HepG2 (cell line): Measurements from ENCODE around the gene MOV10L1. TPM values are rescaled to one million over a fixed set of nuclear protein-coding genes. Genes with fewer than 3 reads are reported as not detected.

Source experiments
- ATAC-seq: fragments of 200-7000 bp; cut with Tn5 transposase; 3 replicates; pipeline ENCODE4 v1.9.1; 2020; ENCODE audit warnings: mild to moderate bottlenecking, moderate library complexity
- BruUV-seq: library from RNA; stranded (reverse); fragments of 400-500 nt; replicated peaks from 2 replicates; lab custom pipeline; 2021; lab: Mats Ljungman, UMichigan
- CTCF ChIA-PET: fragments of 300-600 bp; formaldehyde crosslinking; extraction: SDS; loops from one replicate; lab custom pipeline; 2021; ENCODE audit warnings: low total read pairs, inconsistent platforms, low intra/inter-chr PET ratio; lab: Yijun Ruan, JAX
- POLR2A ChIA-PET: fragments of 350-600 bp; sonication (Branson Sonifier 250); formaldehyde crosslinking; loops from one replicate; lab custom pipeline; 2020; ENCODE audit warnings: antibody characterized with exemption, inconsistent platforms; lab: Yijun Ruan, JAX
- DNase-seq: peaks from one replicate; pipeline ENCODE4 v3.0.0-alpha.2; 2015; ENCODE audit warnings: low spot score
- FAIRE-seq: peaks from 3 replicates; lab custom pipeline; 2011; peaks lifted over from hg19 to GRCh38; lab: Jason Lieb, UNC
- H2AFZ ChIP-seq: one replicate; pipeline ENCODE4 v1.6.1; 2011; ENCODE audit warnings: low read length, inconsistent platforms
- H3K27ac ChIP-seq: fragments of 300-600 bp; 3 replicates; pipeline ENCODE4 v1.8.0; 2011; ENCODE audit warnings: mixed run types, mild to moderate bottlenecking, mixed read lengths, low read length, inconsistent platforms; ENCODE audit not compliant: insufficient read depth; ENCODE audit errors: extremely low read length
- H3K27me3 ChIP-seq, 2 experiments: fragments of 200-600 bp in 1 of 2; 2 replicates in 1 of 2; 3 replicates in 1 of 2; pipeline versions ENCODE4 v1.6.0 to v1.8.0; 2011; ENCODE audit warnings: low read length in 2 of 2, mild to moderate bottlenecking in 2 of 2, moderate library complexity in 2 of 2, inconsistent platforms in 1 of 2; ENCODE audit not compliant: insufficient read depth in 2 of 2, control insufficient read depth in 1 of 2
- H3K36me3 ChIP-seq, 2 experiments: fragments of 200-600 bp in 1 of 2; replicated peaks in 1 of 2; 2 replicates in 1 of 2; 3 replicates in 1 of 2; pipeline versions ENCODE4 v1.5.1 to v1.8.0; 2011; ENCODE audit warnings: low read length in 2 of 2, inconsistent platforms in 1 of 2; ENCODE audit not compliant: insufficient read depth in 2 of 2, control insufficient read depth in 1 of 2
- H3K4me1 ChIP-seq: 2 replicates; pipeline ENCODE4 v1.5.1; 2012; ENCODE audit warnings: low read length, inconsistent platforms; ENCODE audit not compliant: insufficient read depth
- H3K4me2 ChIP-seq: 2 replicates; pipeline ENCODE4 v1.6.0; 2011; ENCODE audit warnings: low read depth, low read length, inconsistent platforms
- H3K4me3 ChIP-seq, 3 experiments: fragments of 200-600 bp in 1 of 3; sonication (generic), shearing (Covaris generic) in 1 of 3; replicated peaks in 1 of 3; 2 replicates each; pipeline ENCODE4 v1.5.1; 2011 to 2016; ENCODE audit warnings: low read length in 3 of 3, inconsistent platforms in 2 of 3, low read depth in 2 of 3, mild to moderate bottlenecking in 2 of 3, control low read depth in 1 of 3, mixed read lengths in 1 of 3; ENCODE audit not compliant: insufficient read depth in 1 of 3
- H3K79me2 ChIP-seq: one replicate; pipeline ENCODE4 v1.6.1; 2011; ENCODE audit warnings: low read length, inconsistent platforms; ENCODE audit not compliant: insufficient read depth
- H3K9ac ChIP-seq: 2 replicates; pipeline ENCODE4 v1.6.0; 2011; ENCODE audit warnings: mild to moderate bottlenecking, low read depth, low read length, inconsistent platforms; ENCODE audit not compliant: insufficient read depth
- H3K9me3 ChIP-seq: 2 replicates; pipeline ENCODE4 v1.5.1; 2012; ENCODE audit warnings: mild to moderate bottlenecking, low read length
- H4K20me1 ChIP-seq: 2 replicates; pipeline ENCODE4 v1.6.0; 2011; ENCODE audit warnings: inconsistent platforms, mild to moderate bottlenecking, low read length, moderate library complexity; ENCODE audit not compliant: insufficient read depth
- ZFYVE20 ChIP-seq: sonication (generic); formaldehyde crosslinking; IDR thresholded peaks from 2 replicates; pipeline ENCODE4 v1.8.0; 2023; ENCODE audit warnings: low read depth, mild to moderate bottlenecking, moderate library complexity, missing genetic modification reagents, borderline replicate concordance
- ZNF292 ChIP-seq: sonication (generic); formaldehyde crosslinking; IDR thresholded peaks from 2 replicates; pipeline ENCODE4 v1.8.1; 2022; ENCODE audit warnings: mild to moderate bottlenecking, low read depth, missing genetic modification reagents, borderline replicate concordance
- ZNF510 ChIP-seq: sonication (generic); formaldehyde crosslinking; IDR thresholded peaks from 2 replicates; pipeline ENCODE4 v1.4.0; 2020; ENCODE audit warnings: low read depth, mild to moderate bottlenecking, missing genetic modification reagents
- ZNF768 ChIP-seq: sonication (generic); formaldehyde crosslinking; IDR thresholded peaks from 2 replicates; pipeline ENCODE4 v1.4.0; 2020; ENCODE audit warnings: missing genetic modification reagents
- WGBS: methylation state at CpG from one replicate; pipeline ENCODE4 v1.1.6; 2017; ENCODE audit warnings: low lambda C conversion rate; 5-methylcytosine and 5-hydroxymethylcytosine counted together
- in situ Hi-C: cut with HindIII; loops from 2 replicates; pipeline ENCODE4 v1.10.0; 2017; ENCODE audit warnings: low pct_unique_long_range_greater_than_20kb; ENCODE audit not compliant: extremely low pct_ligation_motif_present
- intact Hi-C: fragments of 100-400 bp; cut with micrococcal nuclease; formaldehyde crosslinking; loops from one replicate; pipeline ENCODE4 v1.10.0; 2022; ENCODE audit not compliant: unreplicated experiment
- polyA plus RNA-seq, 8 experiments: library from polyadenylated mRNA; depleted of rRNA in 3 of 8; stranded (reverse) in 7 of 8; unstranded in 1 of 8; fragments of >200 nt; fragmentation: Illumina TruSeq in 4 of 8; extraction: Trizol in 4 of 8; gene quantifications; 2 replicates each; pipeline versions ENCODE4 v1.2.1 to v1.2.3, GENCODE V29; 2011 to 2016; ENCODE audit warnings: low read depth in 4 of 8, missing spikeins in 1 of 8, mixed read lengths in 1 of 8; ENCODE audit not compliant: insufficient read depth in 1 of 8
- total RNA-seq, 5 experiments: library from RNA; depleted of rRNA; stranded (reverse); fragments of >200 nt; fragmentation: Illumina TruSeq; extraction: Trizol; gene quantifications; 2 replicates each; pipeline ENCODE4 v1.2.3, GENCODE V29; 2016; ENCODE audit warnings: low read depth in 1 of 5

Gene MOV10L1
- total and polyA plus RNA-seq, 2 of the 13 experiments (the other 11 are each of a cell fraction or from before 2014, with no cell fraction given), result 0.11 to 0.12 TPM

- Histone ChIP-seq H2AFZ (no peak overlapping the region), H3K79me2 (no peaks in the 10 kb centered on the region), H3K36me3 (no peaks in the 10 kb centered on the region), H4K20me1 (no peaks in the 10 kb centered on the region), H3K27ac (no peak overlapping the region), H3K27me3 (peaks cover 12 to 66% of the 10 kb centered on the region in 2 experiments), H3K9me3 (no peaks in the 10 kb centered on the region), H3K4me2 (no peak overlapping the region), H3K4me3 (no peak overlapping the region), H3K9ac (no peak overlapping the region), H3K4me1 (peaks cover 29% of the 10 kb centered on the region)
- intact Hi-C loops (no loop called here), in situ Hi-C loops (no loop called here)
- TF ChIP-seq ZNF510, result no peak
- FAIRE-seq (no peak), DNase-seq (no peak), ATAC-seq (no peak)
- POLR2A ChIA-PET, result no interaction called here
- CTCF ChIA-PET, result no interaction called here
- no TSS peak for BruUV-seq
- WGBS, result 78% methylated on average over 15 of the region's 19 CpGs
Observed at GRCh38 chr22:50117168-50117762, 27.5 kb downstream of the MOV10L1 start.

GRCh38 chr22:50118129-50118528 lies 28.3 kb downstream of the MOV10L1 start:
- H3K4me1 ChIP-seq, result peaks cover 29% of the 10 kb centered on the region
- POLR2A ChIA-PET, result no interaction called here
- intact Hi-C loops (no loop called here), in situ Hi-C loops (no loop called here)
- no peaks in the 10 kb centered on the region for H3K79me2 ChIP-seq
- TF ChIP-seq ZNF768 (CRISPR knock-in tag) (peak; percentile 19; the same call in 1 of the 2 replicates), ZFYVE20 (CRISPR knock-in tag) (no peak), ZNF292 (CRISPR knock-in tag) (no peak)
- no peaks in the 10 kb centered on the region for H3K9me3 ChIP-seq
- no peak overlapping the region for H3K27ac ChIP-seq
- no peak for DNase-seq
- H3K9ac ChIP-seq, result no peak overlapping the region
- H3K36me3 ChIP-seq, result no peaks in the 10 kb centered on the region
- no peaks in the 10 kb centered on the region for H4K20me1 ChIP-seq
- peaks cover 12 to 57% of the 10 kb centered on the region in 2 experiments for H3K27me3 ChIP-seq
- CTCF ChIA-PET, result no interaction called here
- no peak for FAIRE-seq
- ATAC-seq, result no peak
- H2AFZ ChIP-seq, result no peak overlapping the region
- no peak overlapping the region for H3K4me3 ChIP-seq
- H3K4me2 ChIP-seq, result no peak overlapping the region
- no TSS peak for BruUV-seq
- 47% methylated on average over 3 of the region's 3 CpGs for WGBS
